ENCODE measurements around the gene CCDC97. TPM values are rescaled to one million over a fixed set of nuclear protein-coding genes. Genes with fewer than 3 reads are reported as not detected.

The CCDC97 gene
- total RNA-seq, 1 donor from 2014 or later = 47.3 TPM

DNA sequence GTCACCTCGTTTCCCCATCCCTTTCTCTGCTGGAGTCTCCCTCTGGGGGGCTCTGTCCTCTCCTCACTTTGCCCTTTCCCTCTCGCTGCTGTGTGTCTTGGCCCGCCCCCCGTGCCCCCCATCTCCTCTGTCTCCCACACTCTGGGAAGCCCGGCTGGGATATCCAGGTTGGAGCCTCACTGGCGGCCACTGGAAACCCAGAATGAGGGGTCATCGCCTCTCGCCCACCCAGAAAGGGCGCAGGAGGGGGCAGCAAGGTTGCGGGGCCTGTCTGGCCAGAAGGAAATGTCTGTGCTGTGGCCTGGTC, 15.6 kb downstream of the CCDC97 start:
- TF ChIP-seq, protein P1, sequence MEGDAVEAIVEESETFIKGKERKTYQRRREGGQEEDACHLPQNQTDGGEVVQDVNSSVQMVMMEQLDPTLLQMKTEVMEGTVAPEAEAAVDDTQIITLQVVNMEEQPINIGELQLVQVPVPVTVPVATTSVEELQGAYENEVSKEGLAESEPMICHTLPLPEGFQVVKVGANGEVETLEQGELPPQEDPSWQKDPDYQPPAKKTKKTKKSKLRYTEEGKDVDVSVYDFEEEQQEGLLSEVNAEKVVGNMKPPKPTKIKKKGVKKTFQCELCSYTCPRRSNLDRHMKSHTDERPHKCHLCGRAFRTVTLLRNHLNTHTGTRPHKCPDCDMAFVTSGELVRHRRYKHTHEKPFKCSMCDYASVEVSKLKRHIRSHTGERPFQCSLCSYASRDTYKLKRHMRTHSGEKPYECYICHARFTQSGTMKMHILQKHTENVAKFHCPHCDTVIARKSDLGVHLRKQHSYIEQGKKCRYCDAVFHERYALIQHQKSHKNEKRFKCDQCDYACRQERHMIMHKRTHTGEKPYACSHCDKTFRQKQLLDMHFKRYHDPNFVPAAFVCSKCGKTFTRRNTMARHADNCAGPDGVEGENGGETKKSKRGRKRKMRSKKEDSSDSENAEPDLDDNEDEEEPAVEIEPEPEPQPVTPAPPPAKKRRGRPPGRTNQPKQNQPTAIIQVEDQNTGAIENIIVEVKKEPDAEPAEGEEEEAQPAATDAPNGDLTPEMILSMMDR (conservative IDR thresholded peaks at IDR 0.05) = no peak
- peak overlapping the region; percentile 12 for H3K27ac Mint-ChIP-seq (ENCODE audit: unreplicated experiment)
- H3K4me1 Mint-ChIP-seq = peaks cover 54% of the 10 kb centered on the region
- peaks cover 39% of the 10 kb centered on the region for H3K27me3 Mint-ChIP-seq (ENCODE audit: low read depth)
- H3K4me3 Mint-ChIP-seq = peak overlapping the region; percentile 33
- DNase-seq (ENCODE audit: low read depth, low spot score) = no peak
- H3K9me3 Mint-ChIP-seq = no peaks in the 10 kb centered on the region
- no peaks in the 10 kb centered on the region for H3K36me3 Mint-ChIP-seq (ENCODE audit: low read depth)

DNA sequence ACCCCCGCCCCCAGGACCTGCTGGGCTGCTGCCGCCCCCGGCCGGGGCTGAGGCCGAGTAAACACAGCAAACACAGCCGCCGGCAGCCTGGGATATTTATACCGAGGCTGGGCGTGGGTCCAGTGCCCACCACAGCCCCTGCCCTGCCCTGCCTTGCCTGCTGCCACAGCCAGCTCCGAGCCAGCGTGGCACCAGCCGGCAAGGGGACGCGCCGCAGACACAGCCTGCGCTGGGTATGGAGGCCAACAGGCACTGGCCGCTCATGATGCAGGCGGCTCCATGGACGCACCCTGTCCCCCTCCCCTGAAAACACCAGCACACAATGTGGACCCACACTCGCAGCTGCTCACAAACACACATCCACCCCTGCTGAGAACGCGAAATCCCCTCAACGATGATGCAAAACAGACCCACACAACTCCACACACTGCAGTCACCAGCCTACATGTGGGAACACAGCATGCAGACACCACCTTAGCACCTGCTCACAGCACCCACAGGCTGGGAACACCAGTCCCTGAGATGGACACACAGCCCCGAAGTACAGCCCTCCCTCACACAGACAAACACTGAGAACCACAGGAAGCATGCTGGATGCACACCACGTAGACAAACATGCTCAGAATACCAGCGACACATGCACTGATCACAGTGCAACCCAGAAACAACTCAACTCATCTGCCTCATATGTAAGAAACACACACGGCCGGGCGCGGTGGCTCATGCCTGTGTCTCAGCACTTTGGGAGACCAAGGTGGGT, 16.2 kb downstream of the CCDC97 start:
- Mint-ChIP-seq H3K4me1 (peaks cover 54% of the 10 kb centered on the region), H3K36me3 (ENCODE audit: low read depth) (no peaks in the 10 kb centered on the region), H3K4me3 (peak overlapping the region; percentile 68), H3K27me3 (ENCODE audit: low read depth) (peaks cover 39% of the 10 kb centered on the region), H3K27ac (ENCODE audit: unreplicated experiment) (peak overlapping the region; percentile 32), H3K9me3 (no peaks in the 10 kb centered on the region)
- TF ChIP-seq, protein P1 (conservative IDR thresholded peaks at IDR 0.05) = no peak
- DNase-seq (ENCODE audit: low read depth, low spot score) = no peak

DNA sequence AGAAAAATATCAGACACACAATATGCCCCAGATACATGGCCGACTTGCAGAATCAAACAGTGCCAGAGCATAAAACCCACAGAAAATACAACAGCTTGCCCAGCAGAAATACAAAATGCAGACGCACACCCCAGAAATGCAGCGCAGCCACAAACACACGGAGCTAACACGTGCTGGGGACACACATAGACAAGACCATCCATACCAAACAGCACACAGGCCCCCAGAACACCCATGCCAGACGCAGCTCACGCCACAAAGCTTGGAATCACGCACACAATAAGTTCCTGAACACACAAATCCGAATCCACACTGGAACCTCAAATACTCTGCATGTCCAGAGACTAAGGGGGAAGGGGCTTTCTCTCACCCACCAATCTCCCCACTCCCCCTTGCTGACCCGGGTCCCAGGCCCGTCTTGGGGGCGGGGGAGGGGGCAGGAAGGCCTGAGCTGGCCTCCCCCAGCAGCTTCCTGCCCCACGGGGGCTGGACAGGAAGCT, 17.2 kb downstream of the CCDC97 start:
- H3K36me3 Mint-ChIP-seq (ENCODE audit: low read depth) = no peaks in the 10 kb centered on the region
- peak overlapping the region; percentile 68 for H3K4me3 Mint-ChIP-seq
- TF ChIP-seq, protein P1 (conservative IDR thresholded peaks at IDR 0.05) = no peak
- peaks cover 47% of the 10 kb centered on the region for H3K4me1 Mint-ChIP-seq
- H3K27ac Mint-ChIP-seq (ENCODE audit: unreplicated experiment) = peak overlapping the region; percentile 96
- no peaks in the 10 kb centered on the region for H3K9me3 Mint-ChIP-seq
- H3K27me3 Mint-ChIP-seq (ENCODE audit: low read depth) = peaks cover 36% of the 10 kb centered on the region
- no peak for DNase-seq (ENCODE audit: low read depth, low spot score)

DNA sequence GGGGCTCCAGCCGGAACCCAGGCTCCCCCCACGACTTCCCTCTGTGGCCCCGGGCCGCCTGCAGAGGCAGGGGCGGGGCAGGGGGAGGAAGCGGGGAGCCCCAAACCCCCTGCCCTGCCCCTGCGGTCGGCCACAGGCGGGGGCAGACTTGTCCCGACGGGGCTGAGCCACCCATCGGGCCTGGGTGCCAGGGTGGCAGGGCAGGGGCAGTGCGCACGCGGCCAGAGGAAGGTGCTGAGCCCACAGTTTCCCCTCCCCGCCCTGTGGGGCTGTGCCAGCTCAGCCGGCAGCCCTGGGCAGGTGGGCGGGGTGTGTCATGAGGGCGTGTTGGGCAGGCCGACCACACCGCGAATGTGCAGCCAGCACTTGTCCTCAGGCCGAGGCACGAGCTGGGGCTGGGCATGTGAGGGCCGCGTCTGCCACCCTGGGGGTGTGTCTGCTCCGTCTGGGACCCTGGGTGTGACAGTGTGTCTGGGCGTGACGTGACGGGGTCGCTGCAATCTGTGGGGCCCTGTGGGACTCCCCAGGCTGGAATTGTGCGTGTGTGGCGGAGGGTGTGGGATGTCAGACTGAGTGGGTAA, 17.7 kb downstream of the CCDC97 start:
- Mint-ChIP-seq H3K9me3 (no peaks in the 10 kb centered on the region), H3K4me3 (peak overlapping the region; percentile 65), H3K36me3 (ENCODE audit: low read depth) (no peaks in the 10 kb centered on the region), H3K4me1 (peaks cover 46% of the 10 kb centered on the region), H3K27me3 (ENCODE audit: low read depth) (peaks cover 36% of the 10 kb centered on the region), H3K27ac (ENCODE audit: unreplicated experiment) (no peak overlapping the region)
- TF ChIP-seq, protein P1 (conservative IDR thresholded peaks at IDR 0.05) = no peak
- no peak for DNase-seq (ENCODE audit: low read depth, low spot score)

DNA sequence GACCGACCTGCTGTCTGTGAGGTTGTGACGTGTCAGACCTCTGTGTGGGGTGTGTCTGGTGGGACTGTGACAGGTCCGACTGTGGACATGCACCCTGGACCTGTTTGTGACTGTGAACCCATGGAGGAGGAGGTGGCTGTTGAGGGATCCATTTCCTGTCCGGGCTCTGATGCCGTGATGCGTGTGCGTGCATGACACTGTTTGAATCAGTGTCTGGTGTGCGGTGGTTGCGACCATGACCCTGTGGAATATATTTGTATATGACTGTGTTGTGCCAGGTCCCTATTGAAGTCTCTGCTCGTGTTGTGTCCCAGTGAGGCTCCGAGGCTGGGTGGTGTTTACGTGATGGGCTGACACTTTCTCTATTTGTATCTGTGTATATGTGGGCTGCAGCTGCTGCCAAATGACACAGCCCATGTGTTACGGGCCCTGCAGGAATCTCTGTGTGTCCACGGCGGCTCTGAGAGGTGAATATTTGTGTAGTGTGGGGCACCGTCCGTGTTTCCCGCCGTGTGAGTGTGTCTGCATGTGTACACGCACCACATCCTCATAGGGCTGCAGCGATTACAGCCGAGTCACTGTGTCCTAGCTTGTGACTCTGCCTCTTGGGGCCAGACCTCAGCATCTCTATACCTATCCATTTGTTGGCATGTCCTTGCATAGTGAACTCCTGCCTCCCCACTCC, 18.3 kb downstream of the CCDC97 start:
- no peak overlapping the region for H3K27ac Mint-ChIP-seq (ENCODE audit: unreplicated experiment)
- peaks cover 39% of the 10 kb centered on the region for H3K4me1 Mint-ChIP-seq
- no peak for DNase-seq (ENCODE audit: low read depth, low spot score)
- no peaks in the 10 kb centered on the region for H3K36me3 Mint-ChIP-seq (ENCODE audit: low read depth)
- TF ChIP-seq, protein P1 (conservative IDR thresholded peaks at IDR 0.05) = no peak
- peaks cover 36% of the 10 kb centered on the region for H3K27me3 Mint-ChIP-seq (ENCODE audit: low read depth)
- no peaks in the 10 kb centered on the region for H3K9me3 Mint-ChIP-seq
- peak overlapping the region; percentile 65 for H3K4me3 Mint-ChIP-seq

Measured in neural crest cell (in vitro differentiated cells).